LNCaP clone FGC (cell line): Measurements from ENCODE around the gene CHCHD6.

Source experiments
- DNase-seq: peaks from one replicate; pipeline ENCODE4 v3.0.0-alpha.2; 2011; ENCODE audit warnings: low read depth
- H3K4me3 ChIP-seq: 2 replicates; pipeline ENCODE4 v1.5.1; 2011; ENCODE audit warnings: mild to moderate bottlenecking, low read depth, low read length, control low read depth
- TF ChIP-seq, protein P1 (sequence below): IDR thresholded peaks from 2 replicates; pipeline ENCODE4 v1.5.1; 2012; ENCODE audit warnings: mild to moderate bottlenecking; ENCODE audit not compliant: control insufficient read depth, insufficient read depth; ENCODE audit errors: extremely low read depth

The CHCHD6 gene

DNA sequence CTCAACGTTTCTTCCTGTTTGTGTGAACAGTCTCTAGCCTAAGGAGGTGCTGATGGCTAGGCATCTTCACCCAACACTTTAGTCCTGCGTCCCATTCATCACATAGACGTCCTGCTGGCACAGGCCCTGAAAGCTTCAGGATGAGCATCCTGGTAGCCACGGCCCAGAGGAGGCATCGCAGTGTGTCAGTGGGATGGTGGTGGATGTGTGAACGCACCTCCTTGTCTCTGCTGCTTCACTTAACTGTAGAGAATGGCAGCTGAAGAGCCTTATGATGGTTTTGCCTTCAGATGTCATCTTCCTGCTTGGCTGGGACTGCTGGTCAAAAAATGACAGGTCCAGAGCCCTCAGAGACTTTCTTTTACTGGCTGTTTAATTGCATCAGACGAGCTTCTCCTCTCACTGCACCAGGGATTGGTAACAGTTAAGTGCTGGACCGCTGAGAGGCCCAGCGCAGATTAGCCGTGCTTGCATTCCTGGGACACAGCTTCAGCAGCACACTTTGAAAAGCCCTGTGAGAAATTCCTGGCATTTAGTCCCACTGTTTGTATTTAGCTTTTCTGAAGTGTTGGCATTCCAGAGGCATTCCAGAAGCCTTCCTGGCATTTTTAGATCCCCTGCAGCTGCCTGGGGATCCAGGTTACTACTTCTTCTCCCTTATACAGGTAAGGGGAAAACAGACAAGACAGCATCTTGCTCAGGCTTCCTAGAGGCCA is 146.5 kb downstream of the CHCHD6 start:
- H3K4me3 ChIP-seq, result no peak overlapping the region
- DNase-seq, result no peak
- TF ChIP-seq, protein P1, sequence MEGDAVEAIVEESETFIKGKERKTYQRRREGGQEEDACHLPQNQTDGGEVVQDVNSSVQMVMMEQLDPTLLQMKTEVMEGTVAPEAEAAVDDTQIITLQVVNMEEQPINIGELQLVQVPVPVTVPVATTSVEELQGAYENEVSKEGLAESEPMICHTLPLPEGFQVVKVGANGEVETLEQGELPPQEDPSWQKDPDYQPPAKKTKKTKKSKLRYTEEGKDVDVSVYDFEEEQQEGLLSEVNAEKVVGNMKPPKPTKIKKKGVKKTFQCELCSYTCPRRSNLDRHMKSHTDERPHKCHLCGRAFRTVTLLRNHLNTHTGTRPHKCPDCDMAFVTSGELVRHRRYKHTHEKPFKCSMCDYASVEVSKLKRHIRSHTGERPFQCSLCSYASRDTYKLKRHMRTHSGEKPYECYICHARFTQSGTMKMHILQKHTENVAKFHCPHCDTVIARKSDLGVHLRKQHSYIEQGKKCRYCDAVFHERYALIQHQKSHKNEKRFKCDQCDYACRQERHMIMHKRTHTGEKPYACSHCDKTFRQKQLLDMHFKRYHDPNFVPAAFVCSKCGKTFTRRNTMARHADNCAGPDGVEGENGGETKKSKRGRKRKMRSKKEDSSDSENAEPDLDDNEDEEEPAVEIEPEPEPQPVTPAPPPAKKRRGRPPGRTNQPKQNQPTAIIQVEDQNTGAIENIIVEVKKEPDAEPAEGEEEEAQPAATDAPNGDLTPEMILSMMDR, result no peak

DNA sequence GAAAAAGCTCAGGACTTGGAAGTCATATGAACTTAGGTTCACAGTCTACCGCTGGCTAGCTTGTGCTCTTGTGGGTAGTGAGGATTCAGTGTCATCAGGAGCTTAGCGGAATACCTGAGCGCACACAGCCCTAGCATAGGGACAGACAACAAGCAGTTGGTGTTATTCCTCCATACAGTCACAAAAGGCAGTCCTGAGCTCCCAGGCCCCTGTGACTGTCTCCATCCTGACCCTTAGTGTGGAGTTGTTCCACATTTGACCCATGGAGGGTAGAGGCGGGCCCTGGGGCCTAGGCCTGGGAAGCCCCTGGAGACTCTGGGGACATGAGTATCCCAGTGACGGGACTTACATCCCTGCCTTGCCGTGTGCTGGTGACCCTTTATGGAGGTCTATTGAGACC is 147.3 kb downstream of the CHCHD6 start:
- H3K4me3 ChIP-seq, result no peak overlapping the region
- no peak for DNase-seq
- TF ChIP-seq, protein P1, result no peak

DNA sequence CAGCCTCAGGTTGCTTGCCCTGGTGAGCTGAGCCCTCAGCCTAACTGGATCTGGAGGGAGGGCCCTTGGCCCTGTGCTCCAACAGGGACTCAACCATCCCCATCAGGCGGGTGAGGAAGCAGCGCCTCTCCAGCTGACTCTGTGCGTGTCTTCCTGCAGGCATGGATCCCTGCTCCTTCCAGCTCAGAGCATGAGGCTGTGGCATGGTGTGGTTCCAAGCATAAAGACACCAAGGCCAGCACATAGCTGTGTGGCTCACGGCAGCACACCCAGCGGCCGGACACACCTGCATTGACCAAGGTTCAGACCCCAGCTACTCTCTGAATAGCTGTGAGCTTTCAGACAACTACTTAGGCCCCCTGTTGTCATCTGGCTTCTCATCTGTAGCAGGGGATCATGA is 147.9 kb downstream of the CHCHD6 start:
- DNase-seq, result no peak
- TF ChIP-seq, protein P1, result no peak
- no peak overlapping the region for H3K4me3 ChIP-seq

DNA sequence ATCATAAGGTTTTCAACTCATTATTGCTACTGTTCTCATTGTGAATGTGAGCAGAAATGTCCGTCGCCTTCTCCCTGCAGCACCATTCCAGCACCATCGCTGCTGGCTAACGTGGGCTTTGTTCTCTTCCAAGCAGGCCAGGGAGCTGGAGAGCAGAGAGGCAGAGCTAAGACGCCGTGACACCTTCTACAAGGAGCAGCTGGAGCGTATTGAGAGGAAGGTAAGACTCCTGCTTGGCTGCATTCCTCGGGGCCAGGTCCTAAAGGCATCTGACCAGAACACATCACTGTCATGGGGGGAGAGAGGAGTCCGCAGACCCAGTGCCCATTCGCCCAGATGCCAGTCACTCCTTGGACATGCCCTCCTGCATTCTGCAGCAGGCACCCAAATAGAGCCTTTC is 148.5 kb downstream of the CHCHD6 start:
- DNase-seq, result no peak

DNA sequence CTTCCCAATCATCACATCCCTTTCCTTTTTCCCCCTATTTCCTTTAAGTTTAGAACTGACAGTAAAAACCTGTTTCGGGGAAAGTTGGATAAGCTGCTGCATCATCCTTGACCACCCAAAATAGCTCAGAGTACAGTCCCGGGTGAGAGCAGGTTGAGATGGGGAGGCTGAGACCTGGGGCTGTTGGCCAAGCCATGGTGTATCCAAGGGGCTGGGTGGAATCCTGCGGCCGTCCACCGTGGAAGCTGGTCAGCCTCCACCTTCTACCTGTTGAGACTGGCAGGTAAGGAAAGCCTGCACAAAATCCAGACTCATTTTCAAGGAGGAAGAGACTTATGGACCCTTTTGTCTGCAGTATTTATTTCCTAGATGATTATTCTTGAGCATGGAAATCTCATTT is 150.6 kb downstream of the CHCHD6 start:
- no peak overlapping the region for H3K4me3 ChIP-seq
- TF ChIP-seq, protein P1, result no peak
- DNase-seq, result no peak

More for the DNA sequence above, 148.5 kb downstream of the CHCHD6 start:
- TF ChIP-seq, protein P1, result no peak
- H3K4me3 ChIP-seq, result no peak overlapping the region

DNA sequence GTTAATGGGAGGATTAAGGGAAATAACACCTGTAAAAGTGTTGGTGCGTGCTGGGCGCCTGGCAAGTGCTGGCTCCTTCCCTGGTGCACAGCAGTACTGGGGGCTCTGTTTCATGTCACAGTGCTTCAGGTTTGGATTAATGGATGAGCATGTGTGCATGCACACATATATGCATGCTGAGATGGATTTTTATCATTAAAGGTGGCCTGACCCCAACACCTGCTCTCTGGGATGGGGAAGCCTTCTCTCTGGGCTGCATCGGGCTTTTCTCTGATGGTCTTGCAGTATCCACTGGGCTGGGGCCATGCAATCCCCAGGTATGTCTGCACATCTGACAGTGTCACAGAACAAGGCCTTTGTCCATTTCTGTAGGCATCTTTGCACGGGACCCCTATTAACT is 151.3 kb downstream of the CHCHD6 start:
- no peak overlapping the region for H3K4me3 ChIP-seq
- TF ChIP-seq, protein P1, result no peak

DNA sequence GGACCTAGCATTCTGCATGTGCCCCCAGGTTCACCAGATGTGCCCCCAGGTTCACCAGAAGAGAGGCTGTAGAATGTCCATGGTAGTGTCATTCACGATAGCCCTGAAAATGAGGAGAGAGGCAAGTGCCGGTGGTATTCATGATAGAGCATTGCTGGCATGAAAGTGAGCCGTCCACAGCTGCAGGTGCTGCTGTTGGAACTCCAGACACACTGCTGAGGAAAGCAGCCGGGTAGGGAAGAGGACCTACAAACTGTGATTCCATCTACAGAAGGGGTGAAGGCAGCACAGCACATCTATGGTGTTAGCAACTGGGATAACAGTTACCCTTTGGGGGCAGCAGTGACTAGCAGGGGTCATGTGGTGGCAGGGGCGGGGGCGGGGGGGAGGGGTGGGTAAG is 153.9 kb downstream of the CHCHD6 start:
- TF ChIP-seq, protein P1, result no peak
- DNase-seq, result no peak
- no peak overlapping the region for H3K4me3 ChIP-seq

More for the DNA sequence above, 151.3 kb downstream of the CHCHD6 start:
- DNase-seq, result no peak
